Parathyroid adenoma (tissue), 2 donors: ENCODE data around the gene LCN2.

Experiments
- H2AFZ ChIP-seq: fragments of 300-600 bp; sonication (generic); one replicate; pipeline ENCODE4 v1.7.0; 2017; ENCODE audit warnings: antibody characterized with exemption, mild to moderate bottlenecking
- H3K27ac ChIP-seq: fragments of 300-600 bp; sonication (generic); one replicate; pipeline ENCODE4 v1.7.0; 2017
- H3K27me3 ChIP-seq: fragments of 300-600 bp; sonication (generic); one replicate; pipeline ENCODE4 v1.7.0; 2017; ENCODE audit warnings: low read length; ENCODE audit not compliant: control insufficient read depth, insufficient read depth
- H3K36me3 ChIP-seq: fragments of 300-600 bp; sonication (generic); one replicate; pipeline ENCODE4 v1.7.0; 2017; ENCODE audit warnings: low read length; ENCODE audit not compliant: control insufficient read depth, insufficient read depth
- H3K4me1 ChIP-seq: fragments of 300-600 bp; sonication (generic); one replicate; pipeline ENCODE4 v1.7.0; 2017; ENCODE audit warnings: control low read depth
- H3K4me2 ChIP-seq: fragments of 300-600 bp; sonication (generic); one replicate; pipeline ENCODE4 v1.7.0; 2017; ENCODE audit warnings: low read length
- H3K4me3 ChIP-seq: fragments of 300-600 bp; sonication (generic); one replicate; pipeline ENCODE4 v1.7.0; 2017; ENCODE audit warnings: low read depth, low read length
- H3K79me2 ChIP-seq: fragments of 300-600 bp; sonication (generic); one replicate; pipeline ENCODE4 v1.7.0; 2017; ENCODE audit warnings: control low read depth
- H3K9ac ChIP-seq: fragments of 300-600 bp; sonication (generic); one replicate; pipeline ENCODE4 v1.7.0; 2017; ENCODE audit warnings: mild to moderate bottlenecking
- H3K9me3 ChIP-seq: fragments of 300-600 bp; sonication (generic); one replicate; pipeline ENCODE4 v1.7.0; 2017; ENCODE audit warnings: low read length; ENCODE audit not compliant: control insufficient read depth
- CTCF ChIP-seq: fragments of 300-600 bp; sonication (generic); IDR thresholded peaks from one replicate; pipeline ENCODE4 v1.7.0; 2017; ENCODE audit warnings: antibody characterized with exemption, mild to moderate bottlenecking
- donor health status: primary hyperparathyroidism.

LCN2 gene

GRCh38 chr9:128102196-128102595 is 47.1 kb upstream of the LCN2 start:
- H3K4me2 ChIP-seq = no peak overlapping the region
- no peaks in the 10 kb centered on the region for H3K9me3 ChIP-seq
- peak overlapping the region; percentile 72 for H3K27ac ChIP-seq
- H3K79me2 ChIP-seq = peaks cover 16% of the 10 kb centered on the region
- H3K36me3 ChIP-seq = no peaks in the 10 kb centered on the region
- no peak overlapping the region for H3K4me3 ChIP-seq
- peaks cover 34% of the 10 kb centered on the region for H3K4me1 ChIP-seq
- TF ChIP-seq CTCF = no peak
- H2AFZ ChIP-seq = no peak overlapping the region
- H3K9ac ChIP-seq = no peak overlapping the region
- no peaks in the 10 kb centered on the region for H3K27me3 ChIP-seq

- Histone ChIP-seq H3K79me2 (peaks cover 12% of the 10 kb centered on the region), H3K4me1 (peaks cover 26% of the 10 kb centered on the region), H3K27ac (peak overlapping the region; percentile 72), H3K4me3 (no peak overlapping the region), H3K27me3 (no peaks in the 10 kb centered on the region), H3K9me3 (no peaks in the 10 kb centered on the region), H2AFZ (no peak overlapping the region), H3K4me2 (peak overlapping the region; percentile 38), H3K9ac (no peak overlapping the region), H3K36me3 (no peaks in the 10 kb centered on the region)
- no peak for TF ChIP-seq CTCF
Measured at GRCh38 chr9:128102861-128103588, 46.2 kb upstream of the LCN2 start.

GRCh38 chr9:128103589-128103962 is 45.7 kb upstream of the LCN2 start:
- TF ChIP-seq CTCF = peak; percentile 20
- no peak overlapping the region for H2AFZ ChIP-seq
- no peaks in the 10 kb centered on the region for H3K9me3 ChIP-seq
- H3K9ac ChIP-seq = no peak overlapping the region
- H3K27me3 ChIP-seq = no peaks in the 10 kb centered on the region
- H3K36me3 ChIP-seq = no peaks in the 10 kb centered on the region
- peak overlapping the region; percentile 38 for H3K4me2 ChIP-seq
- H3K4me3 ChIP-seq = no peak overlapping the region
- peaks cover 25% of the 10 kb centered on the region for H3K4me1 ChIP-seq
- peaks cover 12% of the 10 kb centered on the region for H3K79me2 ChIP-seq
- H3K27ac ChIP-seq = peak overlapping the region; percentile 72

GRCh38 chr9:128104171-128104618 is 45.1 kb upstream of the LCN2 start:
- peaks cover 10% of the 10 kb centered on the region for H3K79me2 ChIP-seq
- no peak overlapping the region for H2AFZ ChIP-seq
- peaks cover 19% of the 10 kb centered on the region for H3K4me1 ChIP-seq
- no peak overlapping the region for H3K27ac ChIP-seq
- H3K9ac ChIP-seq = no peak overlapping the region
- no peak overlapping the region for H3K4me2 ChIP-seq
- H3K36me3 ChIP-seq = no peaks in the 10 kb centered on the region
- H3K4me3 ChIP-seq = no peak overlapping the region
- H3K9me3 ChIP-seq = no peaks in the 10 kb centered on the region
- no peaks in the 10 kb centered on the region for H3K27me3 ChIP-seq
- TF ChIP-seq CTCF = no peak
